PC-3 (cell line): ENCODE data around the gene KCNG2.

Source experiments
- CTCF ChIP-seq: fragments of 300-600 bp; sonication (generic); conservative IDR thresholded peaks from 2 replicates; pipeline ENCODE4 v1.5.1; 2017; ENCODE audit warnings: antibody characterized with exemption, low read depth, mild to moderate bottlenecking, low read length
- EZH2 ChIP-seq: fragments of 300-600 bp; sonication (generic); IDR thresholded peaks from one replicate; pipeline ENCODE4 v1.6.1; 2017; ENCODE audit warnings: antibody characterized with exemption, mild to moderate bottlenecking, low read length; ENCODE audit not compliant: unreplicated experiment
- EZH2phosphoT487 ChIP-seq: fragments of 300-600 bp; sonication (generic); IDR thresholded peaks from 2 replicates; pipeline ENCODE4 v1.6.1; 2018; ENCODE audit warnings: mild to moderate bottlenecking, antibody characterized with exemption, low read length, borderline replicate concordance

- TF ChIP-seq CTCF (no peak), EZH2 (no peak), EZH2phosphoT487 (no peak)
Measured at GRCh38 chr18:79798346-79798998, 734 bp downstream of the KCNG2 start.
